Nephron progenitor cell (in vitro differentiated cells): ENCODE results near the gene ABCC4.

Source experiments
- DNase-seq: peaks from one replicate; pipeline ENCODE4 v3.0.0; 2021
- H3K27ac Mint-ChIP-seq: 2 replicates; pipeline ENCODE4 v1.8.0; 2021; ENCODE audit warnings: mild to moderate bottlenecking, moderate library complexity, mixed read lengths
- H3K27me3 Mint-ChIP-seq: 2 replicates; pipeline ENCODE4 v1.8.0; 2021; ENCODE audit warnings: mild to moderate bottlenecking, low read depth, mixed read lengths; ENCODE audit not compliant: poor library complexity
- H3K36me3 Mint-ChIP-seq: 2 replicates; pipeline ENCODE4 v1.8.0; 2021; ENCODE audit warnings: low read depth, mixed read lengths
- H3K4me1 Mint-ChIP-seq: 2 replicates; pipeline ENCODE4 v1.8.0; 2021; ENCODE audit warnings: mixed read lengths
- H3K4me3 Mint-ChIP-seq: 2 replicates; pipeline ENCODE4 v1.8.0; 2021; ENCODE audit warnings: mild to moderate bottlenecking, moderate library complexity, mixed read lengths
- H3K9me3 Mint-ChIP-seq: 2 replicates; pipeline ENCODE4 v1.8.0; 2021; ENCODE audit warnings: mild to moderate bottlenecking, moderate library complexity, mixed read lengths
- TF ChIP-seq, protein P1 (sequence below): fragments of 200-600 bp; sonication (generic); IDR thresholded peaks from 2 replicates; pipeline ENCODE4 v1.5.0; 2021; ENCODE audit warnings: antibody characterized with exemption

ABCC4 gene

DNA sequence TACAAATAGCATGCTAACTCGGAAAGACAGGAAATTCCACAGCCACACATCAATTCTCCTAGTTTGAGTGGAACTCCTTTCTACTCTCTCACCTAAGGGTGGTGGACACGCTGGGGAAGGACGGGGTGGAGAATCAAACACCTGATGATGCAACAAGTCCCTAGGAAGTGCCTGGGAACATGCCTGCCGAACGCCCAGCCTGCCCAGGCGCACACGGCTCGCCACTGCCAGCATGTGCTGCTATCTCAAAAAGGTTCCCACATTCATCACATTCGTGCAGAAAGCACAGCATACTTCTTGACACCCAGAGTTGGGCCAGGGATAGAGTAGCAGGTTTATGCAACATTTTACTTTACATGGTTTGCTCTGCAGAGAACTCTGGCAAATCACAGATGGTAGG, 164.6 kb downstream of the ABCC4 start:
- peak overlapping the region; percentile 9 for H3K27ac Mint-ChIP-seq
- DNase-seq: no peak
- H3K4me3 Mint-ChIP-seq: no peak overlapping the region
- TF ChIP-seq, protein P1, sequence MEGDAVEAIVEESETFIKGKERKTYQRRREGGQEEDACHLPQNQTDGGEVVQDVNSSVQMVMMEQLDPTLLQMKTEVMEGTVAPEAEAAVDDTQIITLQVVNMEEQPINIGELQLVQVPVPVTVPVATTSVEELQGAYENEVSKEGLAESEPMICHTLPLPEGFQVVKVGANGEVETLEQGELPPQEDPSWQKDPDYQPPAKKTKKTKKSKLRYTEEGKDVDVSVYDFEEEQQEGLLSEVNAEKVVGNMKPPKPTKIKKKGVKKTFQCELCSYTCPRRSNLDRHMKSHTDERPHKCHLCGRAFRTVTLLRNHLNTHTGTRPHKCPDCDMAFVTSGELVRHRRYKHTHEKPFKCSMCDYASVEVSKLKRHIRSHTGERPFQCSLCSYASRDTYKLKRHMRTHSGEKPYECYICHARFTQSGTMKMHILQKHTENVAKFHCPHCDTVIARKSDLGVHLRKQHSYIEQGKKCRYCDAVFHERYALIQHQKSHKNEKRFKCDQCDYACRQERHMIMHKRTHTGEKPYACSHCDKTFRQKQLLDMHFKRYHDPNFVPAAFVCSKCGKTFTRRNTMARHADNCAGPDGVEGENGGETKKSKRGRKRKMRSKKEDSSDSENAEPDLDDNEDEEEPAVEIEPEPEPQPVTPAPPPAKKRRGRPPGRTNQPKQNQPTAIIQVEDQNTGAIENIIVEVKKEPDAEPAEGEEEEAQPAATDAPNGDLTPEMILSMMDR: no peak
- H3K36me3 Mint-ChIP-seq: peaks cover 29% of the 10 kb centered on the region
- peaks cover 10% of the 10 kb centered on the region for H3K4me1 Mint-ChIP-seq
- peaks cover 2% of the 10 kb centered on the region for H3K27me3 Mint-ChIP-seq
- no peaks in the 10 kb centered on the region for H3K9me3 Mint-ChIP-seq

DNA sequence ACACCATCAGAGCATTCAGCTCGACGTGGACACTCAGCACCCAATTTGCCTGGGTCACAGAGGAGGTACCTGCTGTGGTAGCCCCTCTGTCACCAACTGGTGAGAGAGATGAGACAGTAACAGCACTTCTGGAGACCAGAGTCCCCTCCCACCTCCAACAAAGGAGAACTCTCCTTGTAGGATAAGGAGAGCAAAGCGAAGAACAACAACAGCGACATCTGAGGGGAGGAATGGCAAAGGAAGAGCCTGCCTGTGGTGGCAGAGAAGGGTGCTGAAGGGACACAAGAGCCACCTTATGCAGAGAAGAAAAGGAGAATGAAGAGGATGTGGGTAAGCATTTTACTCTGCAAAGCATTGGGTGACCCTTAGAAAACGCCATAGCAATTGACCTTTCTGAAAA, 167.8 kb downstream of the ABCC4 start:
- Mint-ChIP-seq H3K27ac (no peak overlapping the region), H3K9me3 (no peaks in the 10 kb centered on the region), H3K36me3 (peaks cover 15% of the 10 kb centered on the region), H3K4me1 (no peaks in the 10 kb centered on the region), H3K27me3 (no peaks in the 10 kb centered on the region), H3K4me3 (no peak overlapping the region)
- TF ChIP-seq, protein P1: no peak
- DNase-seq: no peak

DNA sequence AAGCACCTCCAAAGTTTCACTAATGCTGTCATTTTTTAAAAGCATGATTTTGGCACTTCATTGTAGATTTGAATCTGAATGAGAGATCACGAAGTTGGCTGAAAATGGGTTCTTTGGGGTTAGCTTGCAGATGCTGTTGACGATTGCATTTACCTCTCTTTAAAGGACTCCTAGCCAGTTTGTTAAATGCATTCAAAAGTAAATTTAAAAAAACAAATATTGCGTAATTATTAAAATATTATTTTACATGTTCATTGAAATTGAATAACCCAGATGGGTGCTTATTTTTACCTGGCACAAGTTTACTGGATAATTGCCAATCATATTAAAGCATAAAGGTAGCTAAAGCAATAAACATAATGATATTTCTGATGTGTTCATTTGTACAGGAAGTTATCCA, 172.2 kb downstream of the ABCC4 start:
- H3K4me3 Mint-ChIP-seq: no peak overlapping the region

DNA sequence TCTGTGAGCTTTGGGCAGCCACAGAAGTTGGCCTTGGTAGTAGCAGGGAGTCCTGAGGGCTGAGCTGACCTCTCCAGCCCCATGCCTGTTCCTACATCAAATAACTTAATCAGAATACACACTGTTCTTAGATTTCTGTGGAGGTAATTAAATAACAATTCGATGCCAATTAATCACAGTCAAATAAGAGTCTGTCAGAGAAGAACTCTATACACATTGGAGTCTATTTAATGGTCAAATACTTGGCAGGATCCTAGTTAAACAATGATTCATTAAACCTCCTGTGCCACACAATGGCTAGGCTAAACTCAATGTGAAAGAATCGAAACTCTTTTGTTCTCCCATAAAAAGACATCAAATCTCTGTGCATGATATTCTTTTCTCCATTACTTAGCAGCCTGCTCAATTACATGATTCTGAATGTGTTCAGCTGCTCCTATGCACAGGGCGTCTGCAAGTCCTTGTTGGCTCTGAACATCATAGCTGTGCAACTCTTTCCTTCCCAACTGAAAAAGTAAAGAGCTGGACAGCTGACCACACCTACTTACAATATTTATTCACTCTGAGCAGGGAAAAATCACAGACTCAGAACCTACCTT, 173.1 kb downstream of the ABCC4 start:
- H3K4me1 Mint-ChIP-seq: no peaks in the 10 kb centered on the region
- no peak overlapping the region for H3K27ac Mint-ChIP-seq
- DNase-seq: no peak
- no peak overlapping the region for H3K4me3 Mint-ChIP-seq
- TF ChIP-seq, protein P1: no peak
- peaks cover 9% of the 10 kb centered on the region for H3K36me3 Mint-ChIP-seq
- H3K27me3 Mint-ChIP-seq: no peaks in the 10 kb centered on the region
- no peaks in the 10 kb centered on the region for H3K9me3 Mint-ChIP-seq

More for the DNA sequence above, 172.2 kb downstream of the ABCC4 start:
- Mint-ChIP-seq H3K9me3 (no peaks in the 10 kb centered on the region), H3K4me1 (no peaks in the 10 kb centered on the region), H3K27me3 (no peaks in the 10 kb centered on the region), H3K27ac (no peak overlapping the region), H3K36me3 (peaks cover 10% of the 10 kb centered on the region)
- TF ChIP-seq, protein P1: no peak
- DNase-seq: no peak

DNA sequence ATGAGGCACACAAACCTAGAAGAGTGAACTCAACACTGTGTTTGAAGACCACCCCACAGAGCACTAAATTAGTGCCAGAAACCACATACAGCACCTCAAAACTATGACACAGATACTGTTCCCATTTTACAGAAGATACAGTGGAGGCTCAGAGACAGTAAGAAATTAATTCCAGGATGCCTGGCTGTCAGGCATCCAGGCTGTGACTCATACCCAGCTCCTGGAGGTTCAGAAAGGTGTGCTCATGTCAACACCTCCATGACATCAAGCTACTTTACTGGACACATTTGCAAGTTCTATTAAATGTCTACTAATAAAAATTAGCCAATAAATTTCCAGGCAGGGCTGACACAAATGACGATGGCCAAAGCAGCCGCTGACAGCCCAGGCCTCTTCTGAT, 176.3 kb downstream of the ABCC4 start:
- Mint-ChIP-seq H3K4me3 (no peak overlapping the region), H3K36me3 (peaks cover 12% of the 10 kb centered on the region), H3K4me1 (no peaks in the 10 kb centered on the region), H3K27me3 (peaks cover 2% of the 10 kb centered on the region), H3K9me3 (no peaks in the 10 kb centered on the region), H3K27ac (no peak overlapping the region)
- no peak for DNase-seq
- TF ChIP-seq, protein P1: no peak

DNA sequence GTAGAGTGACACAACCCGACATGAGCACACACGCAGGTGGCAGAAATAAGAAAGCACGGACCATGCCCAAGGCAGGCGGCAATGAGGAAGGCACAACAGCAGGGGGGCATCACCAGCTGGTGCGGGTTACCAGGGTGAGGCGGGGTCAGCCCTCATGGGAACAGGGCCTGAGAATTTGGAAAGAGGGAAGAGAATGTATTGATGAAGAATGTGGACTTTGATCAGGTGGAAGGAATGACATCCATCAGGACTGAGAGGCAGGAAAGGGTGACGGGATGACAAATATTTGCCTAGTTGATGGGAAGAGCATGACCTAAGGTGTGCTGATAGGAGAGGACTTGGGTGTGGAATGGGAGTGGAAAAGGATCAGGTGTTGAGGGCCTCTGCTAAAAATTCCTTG, 177.5 kb downstream of the ABCC4 start:
- no peak overlapping the region for H3K27ac Mint-ChIP-seq
- DNase-seq: no peak
- H3K4me1 Mint-ChIP-seq: no peaks in the 10 kb centered on the region

More for the DNA sequence above, 177.5 kb downstream of the ABCC4 start:
- Mint-ChIP-seq H3K4me3 (no peak overlapping the region), H3K9me3 (no peaks in the 10 kb centered on the region), H3K36me3 (peaks cover 12% of the 10 kb centered on the region), H3K27me3 (peaks cover 2% of the 10 kb centered on the region)
- TF ChIP-seq, protein P1: no peak
